Gastroesophageal sphincter (tissue), 4 donors: Measurements from ENCODE around the gene HIRA. TPM values are rescaled to one million over a fixed set of nuclear protein-coding genes. Genes with fewer than 3 reads are reported as not detected.

Source experiments
- ATAC-seq: fragments of 150-250 bp; one replicate; pipeline ENCODE4 v1.9.1; 2016; ENCODE audit warnings: mild to moderate bottlenecking, moderate library complexity
- H3K27ac ChIP-seq, 4 donors: fragments of 200-600 bp; sonication (generic) in 3 of 4; 1 replicate in 3 of 4; 2 replicates in 1 of 4; pipeline ENCODE4 v1.5.1; 2016 to 2019
- H3K27me3 ChIP-seq: fragments of 200-600 bp; sonication (generic); one replicate; pipeline ENCODE4 v1.5.1; 2019
- H3K36me3 ChIP-seq, 2 donors: fragments of 200-600 bp; sonication (generic); one replicate each; pipeline ENCODE4 v1.5.1; 2019; ENCODE audit warnings: control low read depth in 1 of 2
- H3K4me1 ChIP-seq, 3 donors: fragments of 200-600 bp; sonication (generic); 1 replicate in 2 of 3; 2 replicates in 1 of 3; pipeline ENCODE4 v1.5.1; 2016 to 2019; ENCODE audit warnings: control low read depth in 2 of 3
- H3K4me3 ChIP-seq, 2 donors: fragments of 200-600 bp; sonication (generic); one replicate each; pipeline ENCODE4 v1.5.1; 2019; ENCODE audit warnings: mild to moderate bottlenecking in 1 of 2, moderate library complexity in 1 of 2
- H3K9me3 ChIP-seq, 3 donors: fragments of 200-600 bp; sonication (generic); one replicate each; pipeline ENCODE4 v1.5.1; 2017 to 2019; ENCODE audit warnings: control low read depth in 2 of 3
- CTCF ChIP-seq, 4 experiments: fragments of 200-600 bp in 2 of 4; fragments of 450-650 bp in 2 of 4; sonication (generic) in 1 of 4; IDR thresholded peaks; one replicate each; pipeline ENCODE4 v1.5.1; 2017 to 2019; ENCODE audit warnings: antibody characterized with exemption in 4 of 4, mild to moderate bottlenecking in 2 of 4, moderate library complexity in 2 of 4
- EP300 ChIP-seq: sonication (generic); formaldehyde crosslinking; IDR thresholded peaks from one replicate; pipeline ENCODE4 v1.6.1; 2017; ENCODE audit warnings: antibody characterized with exemption, mild to moderate bottlenecking
- POLR2A ChIP-seq, 2 donors: fragments of 450-650 bp; IDR thresholded peaks; one replicate each; pipeline ENCODE4 v1.6.1; 2017; ENCODE audit warnings: antibody characterized with exemption in 2 of 2, mild to moderate bottlenecking in 2 of 2, moderate library complexity in 1 of 2
- POLR2AphosphoS5 ChIP-seq: sonication (generic); formaldehyde crosslinking; IDR thresholded peaks from one replicate; pipeline ENCODE4 v1.6.1; 2017; ENCODE audit warnings: antibody characterized with exemption
- WGBS, 2 donors: methylation state at CpG; one replicate each; pipeline ENCODE4 v1.1.5; 2018; ENCODE audit warnings: low coverage in 1 of 2; 5-methylcytosine and 5-hydroxymethylcytosine counted together
- total RNA-seq, 4 donors: library from RNA; depleted of rRNA; stranded (reverse); fragments of >200 nt; gene quantifications; one replicate each; pipeline ENCODE4 v1.1.0, GENCODE V29; 2016

The HIRA gene
- total RNA-seq, 4 donors from 2014 or later, result 20.5 to 35.6 (median 26.0) TPM

GRCh38 chr22:19361501-19362103 is 69.9 kb downstream of the HIRA start:
- no peak for TF ChIP-seq POLR2A (IDR thresholded peaks at IDR 0.05)
- no peak for TF ChIP-seq POLR2AphosphoS5
- no peak for TF ChIP-seq EP300
- no peak for TF ChIP-seq CTCF (IDR thresholded peaks at IDR 0.05)
- Histone ChIP-seq H3K27me3 (no peaks in the 10 kb centered on the region), H3K9me3 (no peaks in the 10 kb centered on the region), H3K4me1 (no peaks in the 10 kb centered on the region), H3K4me3 (no peak overlapping the region), H3K36me3 (peaks cover 0 to 100% of the 10 kb centered on the region in 2 donors), H3K27ac (no peak overlapping the region)
- ATAC-seq, result no peak
- 76% methylated on average over 2 of the region's 7 CpGs; no CpG with 5 or more reads in 1 of the 2 donors for WGBS, 2 donors

- no peaks in the 10 kb centered on the region for H3K4me1 ChIP-seq
- TF ChIP-seq POLR2A (IDR thresholded peaks at IDR 0.05) (no peak), POLR2AphosphoS5 (no peak), CTCF (IDR thresholded peaks at IDR 0.05) (no peak)
- ATAC-seq, result no peak
- H3K27ac ChIP-seq, result no peak overlapping the region
- H3K4me3 ChIP-seq, result no peak overlapping the region
- no peaks in the 10 kb centered on the region for H3K27me3 ChIP-seq
- H3K36me3 ChIP-seq, result peaks cover 0 to 100% of the 10 kb centered on the region in 2 donors
- WGBS, 2 donors, result 83 to 86% methylated on average over 1 to 2 of the region's 2 CpGs
- no peaks in the 10 kb centered on the region for H3K9me3 ChIP-seq
Observed at GRCh38 chr22:19360862-19361261, 70.7 kb downstream of the HIRA start.

GRCh38 chr22:19360300-19360792 is 71.2 kb downstream of the HIRA start:
- whole genome bisulfite sequencing, 2 donors, result 80% methylated on average over 6 of the region's 8 CpGs; no CpG with 5 or more reads in 1 of the 2 donors
- no peaks in the 10 kb centered on the region for H3K27me3 ChIP-seq
- H3K27ac ChIP-seq, result no peak overlapping the region
- no peak for TF ChIP-seq CTCF (IDR thresholded peaks at IDR 0.05)
- no peak for TF ChIP-seq EP300
- no peak for TF ChIP-seq POLR2AphosphoS5
- no peak for TF ChIP-seq POLR2A (IDR thresholded peaks at IDR 0.05)
- H3K36me3 ChIP-seq, result peaks cover 0 to 100% of the 10 kb centered on the region in 2 donors
- H3K9me3 ChIP-seq, result no peaks in the 10 kb centered on the region
- H3K4me1 ChIP-seq, result no peaks in the 10 kb centered on the region
- no peak overlapping the region for H3K4me3 ChIP-seq
- no peak for ATAC-seq

- no peak for TF ChIP-seq CTCF (IDR thresholded peaks at IDR 0.05)
- no peak for TF ChIP-seq POLR2AphosphoS5
- no peak for TF ChIP-seq EP300
- TF ChIP-seq POLR2A (IDR thresholded peaks at IDR 0.05), result no peak
- no peak overlapping the region for H3K4me3 ChIP-seq
- H3K36me3 ChIP-seq, result peaks cover 0 to 100% of the 10 kb centered on the region in 2 donors
- no peak for ATAC-seq
- H3K27ac ChIP-seq, result no peak overlapping the region
- no peaks in the 10 kb centered on the region for H3K27me3 ChIP-seq
- 92 to 93% methylated on average over 2 to 3 of the region's 6 CpGs for WGBS, 2 donors
- H3K9me3 ChIP-seq, result no peaks in the 10 kb centered on the region
- no peaks in the 10 kb centered on the region for H3K4me1 ChIP-seq
Observed at GRCh38 chr22:19359554-19360299, 71.8 kb downstream of the HIRA start.
